Glutamatergic neuron (in vitro differentiated cells): ENCODE measurements around the gene STX16. TPM values are rescaled to one million over a fixed set of nuclear protein-coding genes. Genes with fewer than 3 reads are reported as not detected.

ENCODE experiments used
- DNase-seq: peaks from one replicate; pipeline ENCODE4 v3.0.0; 2022
- H3K27ac Mint-ChIP-seq: one replicate; pipeline ENCODE4 v1.8.0; 2020; ENCODE audit warnings: mild to moderate bottlenecking, mixed read lengths, inconsistent platforms; ENCODE audit not compliant: unreplicated experiment
- H3K27me3 Mint-ChIP-seq: one replicate; pipeline ENCODE4 v1.8.0; 2020; ENCODE audit warnings: mild to moderate bottlenecking, moderate library complexity, mixed read lengths, inconsistent platforms; ENCODE audit not compliant: unreplicated experiment
- H3K36me3 Mint-ChIP-seq: one replicate; pipeline ENCODE4 v1.8.0; 2020; ENCODE audit warnings: mild to moderate bottlenecking, mixed read lengths, inconsistent platforms; ENCODE audit not compliant: unreplicated experiment
- H3K4me1 Mint-ChIP-seq: one replicate; pipeline ENCODE4 v1.8.0; 2020; ENCODE audit warnings: mild to moderate bottlenecking, low read depth, mixed read lengths, inconsistent platforms; ENCODE audit not compliant: unreplicated experiment
- H3K4me3 Mint-ChIP-seq: one replicate; pipeline ENCODE4 v1.8.0; 2020; ENCODE audit warnings: mild to moderate bottlenecking, mixed read lengths, inconsistent platforms; ENCODE audit not compliant: unreplicated experiment
- H3K9me3 Mint-ChIP-seq: one replicate; pipeline ENCODE4 v1.8.0; 2020; ENCODE audit warnings: mild to moderate bottlenecking, moderate library complexity, mixed read lengths, inconsistent platforms; ENCODE audit not compliant: unreplicated experiment
- total RNA-seq: library from RNA; stranded (reverse); fragmentation: NEBNext Ultra II Directional; extraction: Animal tissue kit (Norgen Biotek cat#: 25700); gene quantifications from one replicate; pipeline ENCODE4 v1.2.1, GENCODE V29; 2021; ENCODE audit not compliant: unreplicated experiment
- TF ChIP-seq, protein P1 (sequence below): fragments of 200-600 bp; sonication (generic); IDR thresholded peaks from one replicate; pipeline ENCODE4 v1.5.0; 2021; ENCODE audit not compliant: partially characterized antibody, unreplicated experiment

STX16 gene
- total RNA-seq, 1 donor from 2014 or later, result 71.2 TPM

DNA sequence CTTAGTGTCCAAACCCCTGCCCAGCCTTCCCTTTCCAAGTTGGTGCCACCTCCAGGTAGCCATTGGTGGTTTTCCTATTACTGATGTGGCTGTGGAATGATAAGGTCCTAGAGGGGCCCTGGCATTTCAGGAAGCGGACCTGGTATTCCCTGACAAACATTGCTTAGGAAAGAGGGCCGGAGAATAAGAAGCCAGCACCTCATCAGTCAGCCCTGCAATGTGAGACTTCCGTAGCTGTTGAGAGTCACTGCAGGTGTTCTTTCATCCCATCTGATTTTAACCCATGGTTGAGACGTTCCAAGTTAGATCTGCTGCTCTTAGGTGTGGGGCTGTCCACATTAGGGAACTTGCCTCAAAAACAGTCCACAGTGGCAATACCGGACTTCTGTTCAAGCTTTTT lies 26.7 kb downstream of the STX16 start:
- TF ChIP-seq, protein P1, sequence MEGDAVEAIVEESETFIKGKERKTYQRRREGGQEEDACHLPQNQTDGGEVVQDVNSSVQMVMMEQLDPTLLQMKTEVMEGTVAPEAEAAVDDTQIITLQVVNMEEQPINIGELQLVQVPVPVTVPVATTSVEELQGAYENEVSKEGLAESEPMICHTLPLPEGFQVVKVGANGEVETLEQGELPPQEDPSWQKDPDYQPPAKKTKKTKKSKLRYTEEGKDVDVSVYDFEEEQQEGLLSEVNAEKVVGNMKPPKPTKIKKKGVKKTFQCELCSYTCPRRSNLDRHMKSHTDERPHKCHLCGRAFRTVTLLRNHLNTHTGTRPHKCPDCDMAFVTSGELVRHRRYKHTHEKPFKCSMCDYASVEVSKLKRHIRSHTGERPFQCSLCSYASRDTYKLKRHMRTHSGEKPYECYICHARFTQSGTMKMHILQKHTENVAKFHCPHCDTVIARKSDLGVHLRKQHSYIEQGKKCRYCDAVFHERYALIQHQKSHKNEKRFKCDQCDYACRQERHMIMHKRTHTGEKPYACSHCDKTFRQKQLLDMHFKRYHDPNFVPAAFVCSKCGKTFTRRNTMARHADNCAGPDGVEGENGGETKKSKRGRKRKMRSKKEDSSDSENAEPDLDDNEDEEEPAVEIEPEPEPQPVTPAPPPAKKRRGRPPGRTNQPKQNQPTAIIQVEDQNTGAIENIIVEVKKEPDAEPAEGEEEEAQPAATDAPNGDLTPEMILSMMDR, result no peak
- Mint-ChIP-seq H3K4me1 (no peaks in the 10 kb centered on the region), H3K27ac (no peak overlapping the region), H3K9me3 (peaks cover 4% of the 10 kb centered on the region), H3K4me3 (no peak overlapping the region), H3K27me3 (no peaks in the 10 kb centered on the region), H3K36me3 (no peaks in the 10 kb centered on the region)
- DNase-seq, result no peak

DNA sequence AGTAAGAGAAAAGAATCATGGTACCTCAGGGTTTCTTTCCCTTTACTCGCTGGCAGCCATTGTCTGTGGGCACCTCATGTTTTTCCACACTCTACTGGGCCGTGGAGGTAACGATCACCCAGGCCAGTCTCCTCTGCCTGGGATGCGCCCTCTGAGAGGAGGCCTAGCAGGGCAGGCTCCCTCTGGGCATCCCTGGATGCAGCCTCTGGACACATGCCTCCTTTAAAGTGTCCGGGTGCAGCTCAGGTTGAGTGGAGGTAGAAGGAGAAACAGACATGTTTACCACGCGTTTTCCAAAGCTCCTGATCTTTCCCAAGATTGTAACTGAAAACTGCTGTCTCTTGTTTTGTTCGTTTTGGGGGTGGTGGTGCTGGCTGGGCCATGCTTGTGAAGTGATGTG lies 27.7 kb downstream of the STX16 start:
- Mint-ChIP-seq H3K27ac (no peak overlapping the region), H3K4me3 (no peak overlapping the region), H3K27me3 (no peaks in the 10 kb centered on the region), H3K36me3 (no peaks in the 10 kb centered on the region), H3K9me3 (peaks cover 4% of the 10 kb centered on the region), H3K4me1 (no peaks in the 10 kb centered on the region)
- DNase-seq, result no peak
- TF ChIP-seq, protein P1, result no peak

DNA sequence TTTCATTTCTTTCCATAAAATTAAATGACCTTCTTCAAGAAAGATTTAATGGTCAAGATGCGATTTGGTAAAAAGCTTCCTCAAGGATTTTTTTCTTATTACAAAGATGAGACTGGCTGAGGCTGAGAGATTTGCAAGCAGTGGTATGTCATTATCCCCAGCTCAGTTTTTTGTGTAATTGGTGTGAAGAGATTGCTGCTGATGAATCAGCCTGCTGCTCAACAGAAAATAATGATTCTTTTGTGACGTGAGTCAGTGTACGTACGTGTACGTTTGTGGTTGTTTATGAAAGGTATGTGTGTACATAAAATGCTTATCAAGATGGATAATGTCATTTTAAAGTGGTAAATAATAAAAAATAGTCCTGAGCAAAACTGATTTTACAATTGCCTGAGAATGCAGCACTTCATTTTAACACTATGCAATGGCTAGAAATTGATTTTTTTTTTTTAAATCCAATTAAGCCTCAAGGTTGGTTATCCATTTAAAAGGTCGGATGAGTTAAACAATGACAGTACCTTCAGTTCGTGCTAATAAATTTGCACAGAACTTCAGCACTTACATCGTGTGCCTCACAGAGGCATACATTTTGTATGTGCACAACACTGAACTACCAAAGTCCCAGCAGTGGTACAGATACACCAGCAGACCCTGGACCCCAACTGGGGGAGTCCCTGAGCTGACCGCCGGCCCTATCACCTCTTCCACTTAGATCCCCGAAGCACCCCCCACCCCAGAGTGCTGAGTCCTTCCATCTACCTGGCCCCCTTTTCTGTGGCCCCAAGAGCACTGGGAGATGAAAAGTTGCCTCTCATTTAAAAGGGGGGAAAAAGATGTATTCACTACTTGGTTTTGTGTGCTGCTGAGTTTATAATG lies 31.8 kb downstream of the STX16 start:
- Mint-ChIP-seq H3K27me3 (peaks cover 7% of the 10 kb centered on the region), H3K36me3 (peaks cover 5% of the 10 kb centered on the region), H3K9me3 (peaks cover 1% of the 10 kb centered on the region), H3K4me1 (no peaks in the 10 kb centered on the region), H3K27ac (no peak overlapping the region), H3K4me3 (no peak overlapping the region)
- DNase-seq, result no peak
- TF ChIP-seq, protein P1, result no peak

DNA sequence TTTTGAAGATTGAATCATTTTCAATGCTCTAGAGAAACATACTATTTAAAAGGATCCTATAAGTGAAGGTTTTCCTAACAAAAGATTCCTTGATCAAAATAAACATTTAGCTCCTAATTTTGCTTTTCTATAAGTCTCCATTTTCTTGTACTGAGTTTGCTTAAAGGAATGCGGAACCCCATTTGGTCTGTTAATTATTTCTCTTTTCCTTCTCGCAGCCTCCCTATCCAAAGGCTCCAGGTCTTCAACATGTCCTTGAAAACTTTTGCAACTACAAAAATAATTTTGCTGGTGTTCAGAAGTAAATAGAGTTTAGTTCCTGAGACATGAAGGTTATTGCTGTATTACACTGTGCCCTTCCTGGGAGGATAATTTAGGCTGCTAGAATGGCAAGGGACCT lies 33.2 kb downstream of the STX16 start:
- peaks cover 5% of the 10 kb centered on the region for H3K36me3 Mint-ChIP-seq

DNA sequence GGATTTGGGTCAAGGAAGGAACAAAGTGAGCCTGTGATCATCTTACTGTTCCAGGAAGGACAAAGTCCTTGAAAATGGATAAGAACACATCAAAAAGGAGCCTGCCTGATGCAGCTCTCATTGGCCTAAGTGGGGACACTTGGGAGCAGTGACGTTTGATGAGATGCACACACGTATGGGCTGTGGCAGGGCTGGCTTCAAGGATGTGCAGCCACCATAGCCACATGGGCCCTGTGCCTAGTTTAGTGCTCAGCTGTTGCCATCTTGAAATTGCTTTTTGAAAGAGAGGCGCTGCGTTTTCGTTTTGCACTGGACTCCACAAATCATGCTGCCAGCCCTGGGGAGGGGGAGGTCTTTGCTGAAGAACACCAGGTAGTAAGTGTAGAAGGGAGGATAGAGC lies 34.9 kb downstream of the STX16 start:
- Mint-ChIP-seq H3K4me3 (no peak overlapping the region), H3K27me3 (peaks cover 12% of the 10 kb centered on the region), H3K4me1 (peaks cover 16% of the 10 kb centered on the region), H3K36me3 (peaks cover 5% of the 10 kb centered on the region), H3K27ac (no peak overlapping the region), H3K9me3 (peaks cover 4% of the 10 kb centered on the region)
- TF ChIP-seq, protein P1, result no peak
- DNase-seq, result no peak

More for the DNA sequence above, 33.2 kb downstream of the STX16 start:
- TF ChIP-seq, protein P1, result no peak
- no peak overlapping the region for H3K27ac Mint-ChIP-seq
- H3K27me3 Mint-ChIP-seq, result peaks cover 10% of the 10 kb centered on the region
- H3K4me3 Mint-ChIP-seq, result no peak overlapping the region
- DNase-seq, result no peak
- peaks cover 10% of the 10 kb centered on the region for H3K4me1 Mint-ChIP-seq
- peaks cover 4% of the 10 kb centered on the region for H3K9me3 Mint-ChIP-seq
